HG03521 (cell line): ENCODE results near the gene PSMC3.

ENCODE experiments used
- ATAC-seq: cut with Tn5 transposase; IDR thresholded peaks from one replicate; pipeline ENCODE4 v1.9.1; 2021; ENCODE audit warnings: mild to moderate bottlenecking, moderate library complexity; ENCODE audit not compliant: unreplicated experiment

Gene PSMC3

GRCh38 chr11:47377571-47378009, 48.6 kb downstream of the PSMC3 start:
- no peak for ATAC-seq

GRCh38 chr11:47376525-47377371, 49.5 kb downstream of the PSMC3 start:
- no peak for ATAC-seq

- no peak for ATAC-seq
Observed at GRCh38 chr11:47376107-47376524, 50.1 kb downstream of the PSMC3 start.

GRCh38 chr11:47375546-47376085, 50.6 kb downstream of the PSMC3 start:
- no peak for ATAC-seq

GRCh38 chr11:47375020-47375419, 51.2 kb downstream of the PSMC3 start:
- ATAC-seq = no peak

GRCh38 chr11:47374720-47375019, 51.6 kb downstream of the PSMC3 start:
- ATAC-seq = no peak

GRCh38 chr11:47373876-47374719, 52.1 kb downstream of the PSMC3 start:
- no peak for ATAC-seq

- no peak for ATAC-seq
Observed at GRCh38 chr11:47372422-47372821, 53.8 kb downstream of the PSMC3 start.

- no peak for ATAC-seq
Observed at GRCh38 chr11:47369676-47370075, 56.6 kb downstream of the PSMC3 start.
